Measurements from ENCODE around the gene CHERP.

GRCh38 chr19:16562608-16563025 is 20.4 kb upstream of the CHERP start:
- TF ChIP-seq CTCF (IDR thresholded peaks at IDR 0.05) (no peak), POLR2A (IDR thresholded peaks at IDR 0.05) (no peak)

All from adrenal gland (tissue), 5 donors.